HG03135 (cell line): ENCODE results near the gene DOCK1.

Experiments
- ATAC-seq: cut with Tn5 transposase; IDR thresholded peaks from one replicate; pipeline ENCODE4 v1.9.1; 2021; ENCODE audit warnings: mild to moderate bottlenecking, moderate library complexity; ENCODE audit not compliant: unreplicated experiment

Gene DOCK1

GRCh38 chr10:126949161-126949503, 43.9 kb downstream of the DOCK1 start:
- no peak for ATAC-seq

GRCh38 chr10:126950401-126951105, 45.3 kb downstream of the DOCK1 start:
- no peak for ATAC-seq

GRCh38 chr10:126953886-126954285, 48.7 kb downstream of the DOCK1 start:
- ATAC-seq = no peak

- ATAC-seq = no peak
These were observed 50.2 kb downstream of the DOCK1 start for GRCh38 chr10:126955396-126955795.

- no peak for ATAC-seq
These were observed 50.9 kb downstream of the DOCK1 start for GRCh38 chr10:126955934-126956711.

- no peak for ATAC-seq
These were observed 51.5 kb downstream of the DOCK1 start for GRCh38 chr10:126956712-126957108.

GRCh38 chr10:126957111-126957510, 51.9 kb downstream of the DOCK1 start:
- no peak for ATAC-seq

GRCh38 chr10:126959431-126959830, 54.2 kb downstream of the DOCK1 start:
- no peak for ATAC-seq

- no peak for ATAC-seq
These were observed 54.9 kb downstream of the DOCK1 start for GRCh38 chr10:126959906-126960685.

GRCh38 chr10:126963354-126963753, 58.1 kb downstream of the DOCK1 start:
- ATAC-seq = no peak

GRCh38 chr10:126964190-126964589, 59.0 kb downstream of the DOCK1 start:
- ATAC-seq = no peak

- ATAC-seq = no peak
These were observed 61.7 kb downstream of the DOCK1 start for GRCh38 chr10:126966938-126967337.

- ATAC-seq = no peak
These were observed 64.1 kb downstream of the DOCK1 start for GRCh38 chr10:126969310-126969709.

- ATAC-seq = no peak
These were observed 67.6 kb downstream of the DOCK1 start for GRCh38 chr10:126972635-126973414.

GRCh38 chr10:126975221-126975620, 70.0 kb downstream of the DOCK1 start:
- ATAC-seq = no peak

GRCh38 chr10:126977216-126977615, 72.0 kb downstream of the DOCK1 start:
- ATAC-seq = no peak

- no peak for ATAC-seq
These were observed 74.1 kb downstream of the DOCK1 start for GRCh38 chr10:126979311-126979710.

GRCh38 chr10:126993208-126993607, 88.0 kb downstream of the DOCK1 start:
- no peak for ATAC-seq

GRCh38 chr10:126997801-126998590, 92.8 kb downstream of the DOCK1 start:
- ATAC-seq = no peak

GRCh38 chr10:127000598-127000997, 95.4 kb downstream of the DOCK1 start:
- no peak for ATAC-seq
